Aorta (tissue), 5 donors: Measurements from ENCODE around the gene PCDHA8. TPM values are rescaled to one million over a fixed set of nuclear protein-coding genes. Genes with fewer than 3 reads are reported as not detected.
A peak's percentile ranks its signal among the peaks of the same experiment; 100 is the strongest.
"Not testable (repeated sequence)": the region's sequence is repeated elsewhere in the genome, so short reads cannot be mapped to it uniquely, and the experiment has no call there.

ENCODE experiments used
- ATAC-seq: fragments of 200-7000 bp; cut with Tn5 transposase; one replicate; pipeline ENCODE4 v1.9.1; 2022; ENCODE audit warnings: moderate library complexity; ENCODE audit not compliant: low FRiP score
- DNase-seq, 2 donors: peaks; one replicate each; pipeline ENCODE4 v3.0.0-alpha.2; 2020
- H3K27ac ChIP-seq, 2 donors: one replicate each; pipeline ENCODE4 v1.5.1; 2013; ENCODE audit warnings: low read length in 2 of 2, mild to moderate bottlenecking in 2 of 2, moderate library complexity in 2 of 2, control low read depth in 1 of 2, inconsistent platforms in 1 of 2, low read depth in 1 of 2
- H3K27me3 ChIP-seq, 2 donors: one replicate each; pipeline ENCODE4 v1.6.1; 2013; ENCODE audit warnings: control low read depth in 1 of 2, low read length in 1 of 2, mild to moderate bottlenecking in 1 of 2, moderate library complexity in 1 of 2; ENCODE audit not compliant: insufficient read depth in 2 of 2, control insufficient read depth in 1 of 2
- H3K36me3 ChIP-seq, 2 donors: one replicate each; pipeline ENCODE4 v1.6.1; 2013; ENCODE audit warnings: control low read depth in 1 of 2, low read length in 1 of 2, mild to moderate bottlenecking in 1 of 2; ENCODE audit not compliant: insufficient read depth in 2 of 2, control insufficient read depth in 1 of 2
- H3K4me1 ChIP-seq, 2 donors: one replicate each; pipeline ENCODE4 v1.6.1; 2013; ENCODE audit warnings: low read length in 2 of 2, control low read depth in 1 of 2, mild to moderate bottlenecking in 1 of 2, moderate library complexity in 1 of 2; ENCODE audit not compliant: insufficient read depth in 2 of 2, control insufficient read depth in 1 of 2
- H3K4me3 ChIP-seq, 2 donors: one replicate each; pipeline ENCODE4 v1.5.1; 2013; ENCODE audit warnings: low read length in 2 of 2, control low read depth in 1 of 2, mild to moderate bottlenecking in 1 of 2
- H3K9me3 ChIP-seq: one replicate; pipeline ENCODE4 v1.6.1; 2013; ENCODE audit warnings: mild to moderate bottlenecking, low read length; ENCODE audit not compliant: control insufficient read depth
- WGBS, 2 donors: extraction: QIAGEN DNeasy Blood & Tissue Kit; methylation state at CpG; one replicate each; pipeline ENCODE4 v1.1.7; 2013; 5-methylcytosine and 5-hydroxymethylcytosine counted together
- intact Hi-C, 2 donors: fragments of 100-400 bp; cut with DNase I; formaldehyde crosslinking; loops; one replicate each; pipeline versions ENCODE4 v1.14.2 to v1.15.0; 2022
- polyA plus RNA-seq, 2 donors: library from polyadenylated mRNA; stranded (reverse); fragments of 200-250 nt; gene quantifications; one replicate each; pipeline ENCODE4 v1.2.3, GENCODE V29; 2013
- total RNA-seq, 2 donors: library from RNA; stranded (reverse); fragmentation: NEBNext Ultra II Directional; extraction: Animal tissue kit (Norgen Biotek cat#: 25700); gene quantifications; one replicate each; pipeline ENCODE4 v1.2.1, GENCODE V29; 2021
- donor health status: healthy with polysubstance abuse.
- donor health status: Bipolar disorder and iron deficiency.
- donor health status: DM: no; HTN: no; CAD: no.
- donor health status: DM: no; HTN: no; CAD: no.
- donor health status: DM: yes; HTN: yes; CAD: no.

Gene PCDHA8
- total and polyA plus RNA-seq, 4 donors, result 0.16 to 0.36 TPM; not detected in 2

- DNase-seq (no peak), ATAC-seq (no peak)
- Histone ChIP-seq H3K9me3 (peaks cover 18% of the 10 kb centered on the region), H3K36me3 (no peaks in the 10 kb centered on the region), H3K4me1 (no peaks in the 10 kb centered on the region), H3K27me3 (no peaks in the 10 kb centered on the region), H3K4me3 (no peak overlapping the region), H3K27ac (no peak overlapping the region)
- WGBS, 2 donors, result 31 to 35% methylated on average over 75 to 76 of the region's 76 CpGs
- intact Hi-C loops, result no loop called here
Measured at GRCh38 chr5:140862441-140863295, 21.7 kb downstream of the PCDHA8 start.

DNA sequence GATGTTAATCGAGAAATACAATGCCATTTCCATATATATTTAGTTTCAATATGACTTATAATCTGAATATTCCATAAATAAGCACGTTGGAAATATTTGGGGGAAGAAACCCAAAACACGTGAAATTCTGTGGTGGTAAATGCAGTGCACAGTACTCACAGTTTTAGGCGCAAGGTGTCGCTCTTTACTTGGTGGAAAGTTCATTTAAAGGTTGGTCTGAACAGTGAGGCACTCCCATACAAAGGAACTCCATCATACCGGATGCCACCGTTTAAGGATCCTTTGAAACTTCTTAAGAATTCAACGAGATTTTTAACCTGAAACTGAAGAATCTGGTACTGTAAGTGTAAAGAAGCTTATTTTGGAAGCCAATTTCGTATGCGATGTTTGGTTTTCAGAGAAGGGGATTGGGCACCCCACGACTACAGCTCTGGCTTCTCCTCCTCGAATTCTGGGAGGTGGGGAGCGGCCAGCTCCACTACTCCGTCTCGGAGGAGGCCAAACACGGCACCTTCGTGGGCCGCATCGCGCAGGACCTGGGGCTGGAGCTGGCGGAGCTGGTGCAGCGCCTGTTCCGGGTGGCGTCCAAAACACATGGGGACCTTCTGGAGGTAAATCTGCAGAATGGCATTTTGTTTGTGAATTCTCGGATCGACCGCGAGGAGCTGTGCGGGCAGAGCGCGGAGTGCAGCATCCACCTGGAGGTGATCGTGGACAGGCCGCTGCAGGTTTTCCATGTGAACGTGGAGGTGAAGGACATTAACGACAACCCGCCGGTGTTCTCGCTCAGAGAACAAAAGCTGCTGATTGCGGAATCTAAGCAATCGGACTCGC lies 28.0 kb downstream of the PCDHA8 start, which contains the start of gene PCDHA11:
Gene PCDHA11 (plus strand): TSS at position 237 of the 834 bp plus-strand sequence. CDS start 147 bp downstream, at position 384.
- Histone ChIP-seq H3K9me3 (peaks cover 14% of the 10 kb centered on the region), H3K27me3 (no peaks in the 10 kb centered on the region), H3K4me3 (no peak within 1 kb of the TSS)

DNA sequence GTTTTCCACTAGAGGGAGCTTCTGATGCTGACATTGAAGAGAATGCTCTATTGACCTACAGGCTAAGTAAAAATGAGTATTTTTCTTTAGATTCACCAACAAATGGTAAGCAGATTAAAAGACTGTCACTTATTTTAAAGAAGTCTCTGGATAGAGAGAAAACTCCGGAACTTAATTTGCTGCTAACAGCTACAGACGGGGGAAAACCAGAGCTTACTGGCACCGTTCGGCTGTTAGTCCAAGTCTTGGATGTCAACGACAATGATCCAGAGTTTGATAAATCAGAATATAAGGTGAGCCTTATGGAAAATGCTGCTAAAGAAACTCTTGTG lies 28.5 kb downstream of the PCDHA8 start:
- Histone ChIP-seq H3K36me3 (no peaks in the 10 kb centered on the region), H3K9me3 (peaks cover 14% of the 10 kb centered on the region), H3K27me3 (no peaks in the 10 kb centered on the region), H3K27ac (no peak overlapping the region), H3K4me1 (no peaks in the 10 kb centered on the region), H3K4me3 (no peak overlapping the region)
- WGBS, 2 donors, result 45 to 50% methylated on average over 5 of the region's 5 CpGs
- ATAC-seq, result no peak
- DNase-seq, result no peak
- intact Hi-C loops, result no loop called here

More for the DNA sequence above, 28.0 kb downstream of the PCDHA8 start, which contains the start of gene PCDHA11:
- H3K36me3 ChIP-seq, result no peaks in the 10 kb centered on the region
- intact Hi-C loops, result no loop called here
- ATAC-seq, result no peak
- DNase-seq, result no peak
- H3K27ac ChIP-seq, result no peak within 1 kb of the TSS
- no peaks in the 10 kb centered on the region for H3K4me1 ChIP-seq
- 11 to 13% methylated on average over 41 of the region's 41 CpGs for WGBS, 2 donors

- Histone ChIP-seq H3K4me3 (no peak overlapping the region), H3K9me3 (peaks cover 16% of the 10 kb centered on the region), H3K27ac (no peak overlapping the region), H3K36me3 (no peaks in the 10 kb centered on the region), H3K4me1 (no peaks in the 10 kb centered on the region), H3K27me3 (no peaks in the 10 kb centered on the region)
- 35 to 36% methylated on average over 114 of the region's 114 CpGs for WGBS, 2 donors
- DNase-seq (no peak), ATAC-seq (no peak)
- intact Hi-C loops, result no loop called here
Measured at GRCh38 chr5:140870221-140871201, 29.5 kb downstream of the PCDHA8 start.

DNA sequence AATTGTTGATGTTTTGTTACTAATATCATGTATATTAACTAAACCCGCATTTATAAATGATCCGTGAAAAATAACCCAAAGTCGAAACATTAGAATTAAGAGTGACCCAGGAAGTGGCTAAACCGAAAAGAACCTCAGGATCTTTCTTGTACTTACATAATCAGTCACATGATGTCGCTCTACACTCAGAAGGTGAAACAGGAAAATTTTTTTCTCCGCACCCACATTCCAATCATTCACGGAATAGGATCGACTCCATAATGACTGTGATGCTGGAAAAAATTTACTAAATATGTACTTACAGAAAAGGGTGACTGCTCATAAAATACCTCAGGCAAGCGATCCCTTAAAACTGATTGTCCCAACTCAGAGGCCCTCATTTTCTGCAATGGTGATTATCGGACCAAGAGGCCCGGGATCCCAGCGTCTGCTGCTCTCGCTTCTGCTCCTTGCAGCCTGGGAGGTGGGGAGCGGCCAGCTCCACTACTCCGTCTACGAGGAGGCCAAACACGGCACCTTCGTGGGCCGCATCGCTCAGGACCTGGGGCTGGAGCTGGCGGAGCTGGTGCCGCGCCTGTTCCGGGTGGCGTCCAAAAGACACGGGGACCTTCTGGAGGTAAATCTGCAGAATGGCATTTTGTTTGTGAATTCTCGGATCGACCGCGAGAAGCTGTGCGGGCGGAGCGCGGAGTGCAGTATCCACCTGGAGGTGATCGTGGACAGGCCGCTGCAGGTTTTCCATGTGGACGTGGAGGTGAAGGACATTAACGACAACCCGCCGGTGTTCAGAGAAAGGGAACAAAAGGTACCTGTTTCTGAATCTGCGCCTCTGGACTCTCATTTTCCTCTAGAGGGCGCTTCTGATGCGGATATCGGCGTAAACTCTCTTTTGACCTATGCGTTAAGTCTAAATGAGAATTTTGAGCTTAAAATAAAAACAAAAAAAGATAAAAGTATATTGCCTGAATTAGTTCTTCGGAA lies 34.4 kb downstream of the PCDHA8 start, which contains the start of gene PCDHA12:
Gene PCDHA12 (plus strand): TSS at position 224 of the 981 bp plus-strand sequence. CDS start 165 bp downstream, at position 389.
- Histone ChIP-seq H3K4me1 (no peaks in the 10 kb centered on the region), H3K9me3 (peaks cover 23% of the 10 kb centered on the region), H3K36me3 (no peaks in the 10 kb centered on the region), H3K27ac (no peak within 1 kb of the TSS), H3K27me3 (peaks cover 0 to 3% of the 10 kb centered on the region in 2 donors), H3K4me3 (peak within 1 kb of the TSS in 1 of 2 donors; percentile 20)
- no peak for DNase-seq
- no peak for ATAC-seq
- intact Hi-C loops, result no loop called here
- 10 to 16% methylated on average over 47 of the region's 47 CpGs for WGBS, 2 donors

DNA sequence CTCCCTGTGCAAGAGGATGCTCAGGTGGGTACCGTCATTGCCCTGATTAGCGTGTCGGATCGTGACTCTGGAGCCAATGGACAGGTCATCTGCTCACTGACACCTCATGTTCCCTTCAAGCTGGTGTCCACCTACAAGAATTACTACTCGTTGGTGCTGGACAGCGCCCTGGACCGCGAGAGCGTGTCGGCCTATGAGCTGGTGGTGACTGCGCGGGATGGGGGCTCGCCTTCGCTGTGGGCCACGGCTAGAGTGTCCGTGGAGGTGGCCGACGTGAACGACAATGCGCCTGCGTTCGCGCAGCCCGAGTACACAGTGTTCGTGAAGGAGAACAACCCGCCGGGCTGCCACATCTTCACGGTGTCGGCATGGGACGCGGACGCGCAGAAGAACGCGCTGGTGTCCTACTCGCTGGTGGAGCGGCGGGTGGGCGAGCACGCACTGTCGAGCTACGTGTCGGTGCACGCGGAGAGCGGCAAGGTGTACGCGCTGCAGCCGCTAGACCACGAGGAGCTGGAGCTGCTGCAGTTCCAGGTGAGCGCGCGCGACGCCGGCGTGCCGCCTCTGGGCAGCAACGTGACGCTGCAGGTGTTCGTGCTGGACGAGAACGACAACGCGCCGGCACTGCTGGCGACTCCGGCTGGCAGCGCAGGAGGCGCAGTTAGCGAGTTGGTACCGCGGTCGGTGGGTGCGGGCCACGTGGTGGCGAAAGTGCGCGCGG lies 35.7 kb downstream of the PCDHA8 start:
- intact Hi-C loops, H3K4me3 ChIP-seq, H3K36me3 ChIP-seq, H3K27ac ChIP-seq, DNase-seq, H3K4me1 ChIP-seq, H3K27me3 ChIP-seq, ATAC-seq: not testable (repeated sequence)
- peaks cover 16% of the 10 kb centered on the region for H3K9me3 ChIP-seq
- WGBS, 2 donors, result 31% methylated on average over 79 to 80 of the region's 80 CpGs

DNA sequence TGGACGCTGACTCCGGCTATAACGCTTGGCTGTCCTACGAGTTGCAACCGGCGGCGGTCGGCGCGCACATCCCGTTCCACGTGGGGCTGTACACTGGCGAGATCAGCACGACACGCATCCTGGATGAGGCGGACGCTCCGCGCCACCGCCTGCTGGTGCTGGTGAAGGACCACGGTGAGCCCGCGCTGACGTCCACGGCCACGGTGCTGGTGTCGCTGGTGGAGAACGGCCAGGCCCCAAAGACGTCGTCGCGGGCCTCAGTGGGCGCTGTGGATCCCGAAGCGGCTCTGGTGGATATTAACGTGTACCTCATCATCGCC lies 36.2 kb downstream of the PCDHA8 start:
- DNase-seq (no peak), ATAC-seq (no peak)
- WGBS, 2 donors, result 35 to 36% methylated on average over 37 of the region's 37 CpGs
- H3K36me3 ChIP-seq, result no peaks in the 10 kb centered on the region
- H3K9me3 ChIP-seq, result peaks cover 18% of the 10 kb centered on the region
- H3K4me3 ChIP-seq, result no peak overlapping the region
- intact Hi-C loops, result no loop called here
- H3K27ac ChIP-seq, result no peak overlapping the region
- H3K4me1 ChIP-seq, result no peaks in the 10 kb centered on the region
- peaks cover 0 to 3% of the 10 kb centered on the region in 2 donors for H3K27me3 ChIP-seq
